ENCODE measurements around the gene STON2.

STON2 gene

DNA sequence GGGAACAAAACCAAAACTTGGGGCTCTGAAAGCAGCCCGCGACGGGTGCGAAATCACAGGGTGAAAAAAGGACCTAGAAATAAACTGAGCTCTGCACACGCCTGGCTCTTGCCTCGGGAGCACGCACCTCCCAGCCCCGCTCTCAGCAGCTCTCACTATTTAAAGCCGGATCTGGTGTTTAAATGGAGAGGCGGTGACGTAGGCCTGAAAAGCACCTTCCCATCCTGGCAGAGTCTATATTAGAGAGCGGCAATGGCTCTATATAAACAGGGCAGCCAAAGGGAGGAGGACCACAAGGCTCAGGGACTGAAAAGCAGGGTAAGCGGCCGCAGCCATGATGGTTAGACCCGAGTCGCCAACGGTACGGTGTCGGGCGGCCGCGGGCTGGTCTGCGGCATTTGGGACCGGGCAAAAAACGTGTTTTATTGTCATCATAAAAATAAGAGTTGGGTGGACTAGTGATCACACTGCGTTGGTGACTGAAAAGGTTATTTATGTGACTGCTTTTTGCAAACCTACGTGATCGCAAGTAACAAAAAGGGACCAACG lies 180.8 kb downstream of the STON2 start:
- peak; percentile 91 for DNase-seq (ENCODE audit: low read depth)
- H3K4me3 ChIP-seq (ENCODE audit: low read depth, low read length) = peak overlapping the region; percentile 72

DNA sequence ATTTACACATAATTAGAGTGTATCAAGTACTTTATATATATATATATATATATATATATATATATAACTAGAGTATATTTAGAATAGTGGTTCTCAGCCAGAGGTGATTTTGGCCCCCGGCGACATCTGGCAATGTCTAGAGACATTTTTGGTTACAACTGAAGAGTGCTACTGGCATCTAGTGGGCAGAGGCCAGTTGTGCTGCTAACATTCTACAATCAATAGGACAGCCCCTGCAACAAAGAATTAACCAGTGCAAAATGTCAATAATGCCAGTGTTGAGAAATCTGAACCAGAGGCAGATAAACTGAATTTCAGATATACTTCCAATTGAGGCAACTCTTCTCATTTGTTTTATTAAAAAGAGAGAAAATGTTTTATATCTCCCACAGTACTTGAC lies 188.3 kb downstream of the STON2 start:
- DNase-seq (ENCODE audit: low read depth) = no peak
- H3K4me3 ChIP-seq (ENCODE audit: low read depth, low read length) = no peak overlapping the region
